CD4-positive, alpha-beta T cell (primary cell): ENCODE results near the gene CDH5. TPM values are rescaled to one million over a fixed set of nuclear protein-coding genes. Genes with fewer than 3 reads are reported as not detected.

Experiments
- ATAC-seq: fragments of 200-7000 bp; cut with Tn5 transposase; one replicate; pipeline ENCODE4 v1.10.0; 2022; ENCODE audit warnings: mild to moderate bottlenecking; ENCODE audit not compliant: poor library complexity
- CTCF ChIA-PET: fragments of 350-600 bp; sonication (Branson Sonifier 250); formaldehyde crosslinking; loops from one replicate; lab custom pipeline; 2021; ENCODE audit warnings: antibody characterized with exemption, inconsistent platforms; lab: Charles Lee
- POLR2A ChIA-PET: fragments of 350-600 bp; sonication (Branson Sonifier 250); formaldehyde crosslinking; loops from one replicate; lab custom pipeline; 2021; ENCODE audit warnings: antibody characterized with exemption, inconsistent platforms; lab: Charles Lee
- DNase-seq, 14 experiments: peaks; one replicate each; pipeline ENCODE4 v3.0.0-alpha.2; 2013 to 2020; ENCODE audit warnings: mixed read lengths in 2 of 14
- H3K27ac ChIP-seq, 2 donors: one replicate each; pipeline versions ENCODE4 v1.5.1 to v1.7.0; 2013; ENCODE audit warnings: low read length in 2 of 2, low read depth in 1 of 2, mild to moderate bottlenecking in 1 of 2
- H3K27me3 ChIP-seq, 2 experiments: 1 replicate in 1 of 2; 2 replicates in 1 of 2; pipeline versions ENCODE4 v1.6.1 to v1.7.0; 2013; ENCODE audit warnings: low read length in 2 of 2, control low read depth in 1 of 2, mild to moderate bottlenecking in 1 of 2, moderate library complexity in 1 of 2; ENCODE audit not compliant: insufficient read depth in 2 of 2, control insufficient read depth in 1 of 2
- H3K36me3 ChIP-seq: one replicate; pipeline ENCODE4 v1.6.1; 2013; ENCODE audit warnings: low read length, control low read depth; ENCODE audit not compliant: insufficient read depth
- H3K4me1 ChIP-seq: one replicate; pipeline ENCODE4 v1.6.1; 2013; ENCODE audit warnings: low read length, control low read depth; ENCODE audit not compliant: insufficient read depth
- H3K4me3 ChIP-seq: one replicate; pipeline ENCODE4 v1.5.1; 2013; ENCODE audit warnings: mild to moderate bottlenecking, low read length, moderate library complexity
- H3K9me3 ChIP-seq, 2 experiments: 1 replicate in 1 of 2; 2 replicates in 1 of 2; pipeline versions ENCODE4 v1.6.1 to v1.7.0; 2013; ENCODE audit warnings: low read length in 2 of 2, mild to moderate bottlenecking in 2 of 2, control low read depth in 1 of 2, moderate library complexity in 1 of 2; ENCODE audit not compliant: control insufficient read depth in 1 of 2, insufficient read depth in 1 of 2
- H3K27ac Mint-ChIP-seq: one replicate; pipeline ENCODE4 v1.8.0; 2020; ENCODE audit warnings: mixed read lengths
- H3K27me3 Mint-ChIP-seq: one replicate; pipeline ENCODE4 v1.8.0; 2021; ENCODE audit warnings: mixed read lengths
- H3K36me3 Mint-ChIP-seq: one replicate; pipeline ENCODE4 v1.8.0; 2021; ENCODE audit warnings: low read depth, mixed read lengths
- H3K4me1 Mint-ChIP-seq: one replicate; pipeline ENCODE4 v1.8.0; 2021; ENCODE audit warnings: low read depth, mixed read lengths
- H3K4me3 Mint-ChIP-seq: one replicate; pipeline ENCODE4 v1.8.0; 2020; ENCODE audit warnings: mild to moderate bottlenecking, mixed read lengths
- H3K9me3 Mint-ChIP-seq: one replicate; pipeline ENCODE4 v1.8.0; 2020; ENCODE audit warnings: mixed read lengths
- intact Hi-C, 2 experiments: fragments of 100-400 bp; cut with DNase I in 1 of 2; cut with micrococcal nuclease in 1 of 2; formaldehyde crosslinking; loops; one replicate each; pipeline versions ENCODE4 v1.15.1 to v1.9.0; 2023 to 2025; cut with DNase I, micrococcal nuclease
- total RNA-seq, 174 experiments: library from RNA in 2 of 174; stranded (reverse) in 2 of 174; gene quantifications; one replicate each; pipeline ENCODE4 v1.2.3 and lab custom pipeline; 2021 to 2026
- TF ChIP-seq, protein P1 (sequence below): fragments of 200-600 bp; IDR thresholded peaks from one replicate; pipeline ENCODE4 v1.8.0; 2022; ENCODE audit warnings: antibody characterized with exemption, mild to moderate bottlenecking

CDH5 gene
- total RNA-seq, 2 experiments from 2014 or later, result not detected

DNA sequence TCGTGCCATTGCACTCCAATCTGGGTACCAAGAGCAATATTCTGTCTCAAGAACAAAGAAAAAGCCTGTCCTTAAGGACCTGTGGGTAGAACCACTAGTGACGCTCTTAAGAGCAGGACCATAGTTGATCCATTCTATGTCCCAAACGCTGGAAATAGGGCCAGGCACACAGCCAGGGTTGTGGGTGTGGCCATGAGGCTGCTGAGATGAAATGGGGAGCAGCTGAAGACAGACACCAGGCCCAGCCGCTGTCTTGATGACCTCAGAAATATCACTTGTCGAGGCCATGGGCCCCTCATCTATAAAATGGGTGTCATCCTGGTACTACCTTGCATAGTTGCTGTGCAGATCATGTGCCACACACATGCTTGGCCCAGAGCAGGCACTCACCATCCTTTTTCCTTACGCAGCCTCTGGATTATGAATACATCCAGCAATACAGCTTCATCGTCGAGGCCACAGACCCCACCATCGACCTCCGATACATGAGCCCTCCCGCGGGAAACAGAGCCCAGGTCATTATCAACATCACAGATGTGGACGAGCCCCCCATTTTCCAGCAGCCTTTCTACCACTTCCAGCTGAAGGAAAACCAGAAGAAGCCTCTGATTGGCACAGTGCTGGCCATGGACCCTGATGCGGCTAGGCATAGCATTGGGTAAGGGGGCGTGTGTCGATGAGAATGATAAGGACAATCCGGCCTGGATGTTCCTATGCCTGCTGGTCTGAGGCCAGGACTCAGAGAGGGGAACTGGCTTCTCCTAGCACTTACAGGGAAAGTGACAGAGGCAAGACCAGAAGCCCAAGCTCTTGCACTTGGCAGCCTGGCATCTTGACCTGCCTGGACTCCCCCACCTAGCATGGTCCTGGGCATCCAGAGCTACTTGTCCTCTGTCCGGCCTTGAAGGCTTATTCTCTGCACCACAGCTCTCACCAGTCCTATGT, 25.5 kb downstream of the CDH5 start:
- TF ChIP-seq, protein P1, sequence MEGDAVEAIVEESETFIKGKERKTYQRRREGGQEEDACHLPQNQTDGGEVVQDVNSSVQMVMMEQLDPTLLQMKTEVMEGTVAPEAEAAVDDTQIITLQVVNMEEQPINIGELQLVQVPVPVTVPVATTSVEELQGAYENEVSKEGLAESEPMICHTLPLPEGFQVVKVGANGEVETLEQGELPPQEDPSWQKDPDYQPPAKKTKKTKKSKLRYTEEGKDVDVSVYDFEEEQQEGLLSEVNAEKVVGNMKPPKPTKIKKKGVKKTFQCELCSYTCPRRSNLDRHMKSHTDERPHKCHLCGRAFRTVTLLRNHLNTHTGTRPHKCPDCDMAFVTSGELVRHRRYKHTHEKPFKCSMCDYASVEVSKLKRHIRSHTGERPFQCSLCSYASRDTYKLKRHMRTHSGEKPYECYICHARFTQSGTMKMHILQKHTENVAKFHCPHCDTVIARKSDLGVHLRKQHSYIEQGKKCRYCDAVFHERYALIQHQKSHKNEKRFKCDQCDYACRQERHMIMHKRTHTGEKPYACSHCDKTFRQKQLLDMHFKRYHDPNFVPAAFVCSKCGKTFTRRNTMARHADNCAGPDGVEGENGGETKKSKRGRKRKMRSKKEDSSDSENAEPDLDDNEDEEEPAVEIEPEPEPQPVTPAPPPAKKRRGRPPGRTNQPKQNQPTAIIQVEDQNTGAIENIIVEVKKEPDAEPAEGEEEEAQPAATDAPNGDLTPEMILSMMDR, result no peak
- no peaks in the 10 kb centered on the region for H3K9me3 ChIP-seq
- ChIA-PET POLR2A (no interaction called here), CTCF (no interaction called here)
- intact Hi-C loops, result no loop called here
- H3K36me3 Mint-ChIP-seq, result no peaks in the 10 kb centered on the region
- H3K4me1 ChIP-seq, result no peaks in the 10 kb centered on the region
- no peak overlapping the region for H3K27ac ChIP-seq
- ATAC-seq (no peak), DNase-seq (no peak)
- H3K36me3 ChIP-seq, result no peaks in the 10 kb centered on the region
- H3K4me1 Mint-ChIP-seq, result no peaks in the 10 kb centered on the region
- H3K4me3 ChIP-seq, result no peak overlapping the region
- H3K4me3 Mint-ChIP-seq, result no peak overlapping the region
- H3K27me3 ChIP-seq, result no peaks in the 10 kb centered on the region
- no peak overlapping the region for H3K27ac Mint-ChIP-seq
- H3K27me3 Mint-ChIP-seq, result no peaks in the 10 kb centered on the region
- H3K9me3 Mint-ChIP-seq, result no peaks in the 10 kb centered on the region

DNA sequence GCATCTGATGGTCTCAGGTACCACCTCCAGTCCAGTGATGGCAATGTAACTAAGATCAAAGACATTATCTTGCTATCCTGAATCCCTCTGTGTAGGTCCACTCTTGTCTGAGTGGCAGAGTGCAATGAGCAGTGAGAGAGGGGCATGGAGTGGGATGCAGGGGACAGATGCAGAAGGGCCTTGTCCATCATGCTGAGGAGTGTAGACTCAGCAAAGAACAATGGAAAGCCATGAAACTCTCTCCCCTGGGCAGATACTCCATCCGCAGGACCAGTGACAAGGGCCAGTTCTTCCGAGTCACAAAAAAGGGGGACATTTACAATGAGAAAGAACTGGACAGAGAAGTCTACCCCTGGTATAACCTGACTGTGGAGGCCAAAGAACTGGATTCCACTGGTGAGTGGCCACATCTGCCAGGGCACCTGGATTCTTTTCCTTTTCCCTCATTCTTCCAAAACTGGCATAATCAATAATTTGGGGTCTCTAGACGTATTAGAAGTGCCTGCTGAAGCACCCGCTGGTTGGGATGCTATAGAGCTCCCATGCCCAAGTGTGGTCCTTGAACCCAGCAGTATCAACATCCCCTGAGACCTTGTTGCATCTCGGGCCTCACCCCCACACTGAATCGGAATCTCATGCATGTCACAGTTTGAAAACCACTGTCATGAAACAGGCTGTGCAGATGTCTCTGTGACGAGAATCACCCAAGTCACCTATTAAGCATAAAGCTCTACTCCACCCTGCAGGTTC, 29.5 kb downstream of the CDH5 start:
- ChIA-PET POLR2A (no interaction called here), CTCF (interaction anchor here (0.6 kb wide), 1 partner anchor 308 kb away, joined by 3 read pairs; no protein-coding TSS in a partner anchor)
- Mint-ChIP-seq H3K4me1 (no peaks in the 10 kb centered on the region), H3K27ac (no peak overlapping the region), H3K9me3 (no peaks in the 10 kb centered on the region), H3K4me3 (no peak overlapping the region), H3K27me3 (no peaks in the 10 kb centered on the region), H3K36me3 (no peaks in the 10 kb centered on the region)
- DNase-seq, result no peak
- Histone ChIP-seq H3K4me1 (no peaks in the 10 kb centered on the region), H3K4me3 (no peak overlapping the region), H3K27ac (no peak overlapping the region), H3K9me3 (no peaks in the 10 kb centered on the region), H3K36me3 (no peaks in the 10 kb centered on the region), H3K27me3 (peaks cover 0 to 7% of the 10 kb centered on the region in 2 experiments)
- intact Hi-C loops, result no loop called here
- ATAC-seq, result no peak
- TF ChIP-seq, protein P1, result no peak

DNA sequence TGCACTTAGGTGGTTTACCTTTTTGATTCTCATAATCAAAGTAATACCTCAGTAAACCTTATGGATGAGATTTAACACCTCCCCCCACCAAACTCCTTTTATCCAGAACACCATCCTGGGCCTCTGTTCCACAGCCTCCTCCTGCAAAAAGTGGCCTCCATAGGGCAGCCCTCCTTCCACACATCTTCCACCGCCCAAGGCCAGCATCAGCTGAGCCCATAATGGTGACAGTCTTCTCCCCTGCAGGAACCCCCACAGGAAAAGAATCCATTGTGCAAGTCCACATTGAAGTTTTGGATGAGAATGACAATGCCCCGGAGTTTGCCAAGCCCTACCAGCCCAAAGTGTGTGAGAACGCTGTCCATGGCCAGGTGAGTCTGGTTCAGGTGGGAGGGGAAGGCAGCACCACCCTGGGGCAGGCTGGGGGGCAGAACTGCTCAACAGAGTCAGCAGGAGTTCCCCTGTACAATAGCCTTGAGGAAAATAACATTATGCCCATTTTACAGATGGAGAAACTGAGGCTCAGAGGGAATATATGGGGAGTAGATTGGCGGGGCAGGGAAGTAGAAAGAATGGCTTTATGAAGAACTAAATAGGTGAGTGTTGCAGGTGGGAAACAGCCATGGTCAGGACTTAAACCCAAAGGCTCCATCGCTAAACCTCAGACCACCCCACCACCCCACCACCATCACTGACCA, 31.4 kb downstream of the CDH5 start:
- H3K4me1 ChIP-seq, result no peaks in the 10 kb centered on the region
- no peak overlapping the region for H3K27ac Mint-ChIP-seq
- TF ChIP-seq, protein P1, result no peak
- H3K4me1 Mint-ChIP-seq, result no peaks in the 10 kb centered on the region
- no peaks in the 10 kb centered on the region for H3K9me3 Mint-ChIP-seq
- ATAC-seq (no peak), DNase-seq (no peak)
- peaks cover 0 to 7% of the 10 kb centered on the region in 2 experiments for H3K27me3 ChIP-seq
- H3K9me3 ChIP-seq, result no peaks in the 10 kb centered on the region
- CTCF ChIA-PET, result no interaction called here
- POLR2A ChIA-PET, result no interaction called here
- H3K27ac ChIP-seq, result no peak overlapping the region
- no peak overlapping the region for H3K4me3 Mint-ChIP-seq
- H3K36me3 Mint-ChIP-seq, result no peaks in the 10 kb centered on the region
- no peaks in the 10 kb centered on the region for H3K36me3 ChIP-seq
- intact Hi-C loops, result no loop called here
- no peaks in the 10 kb centered on the region for H3K27me3 Mint-ChIP-seq
- H3K4me3 ChIP-seq, result no peak overlapping the region
